Measurements from ENCODE around the gene ZDHHC11B. TPM values are rescaled to one million over a fixed set of nuclear protein-coding genes. Genes with fewer than 3 reads are reported as not detected.

ZDHHC11B gene
- total RNA-seq, 1 experiment from 2014 or later: 1.4 TPM

GRCh38 chr5:757931-758697 lies 26.4 kb downstream of the ZDHHC11B start:
- Histone ChIP-seq H4K8ac (replicated peaks; ENCODE audit: insufficient read length, low read depth, low read length) (no peak overlapping the region), H3K23ac (ENCODE audit: insufficient read length, low read depth, low read length) (no peak overlapping the region), H2BK120ac (ENCODE audit: low read depth, low read length, poor library complexity, severe bottlenecking) (no peak overlapping the region), H4K91ac (ENCODE audit: insufficient read length, low read depth, low read length) (peak overlapping the region; percentile 66), H2AFZ (ENCODE audit: low read length) (no peak overlapping the region), H3K18ac (ENCODE audit: insufficient read length, low read depth, low read length) (peak overlapping the region; percentile 73), H3K27ac (ENCODE audit: insufficient read length, low read depth, low read length) (no peak overlapping the region), H3K4me2 (ENCODE audit: insufficient read depth, insufficient read length, low read length) (no peak overlapping the region), H2BK20ac (ENCODE audit: low read depth, low read length, poor library complexity, severe bottlenecking) (no peak overlapping the region), H2BK15ac (ENCODE audit: low read depth, low read length) (no peak overlapping the region), H3K56ac (ENCODE audit: insufficient read length, low read depth, low read length) (no peak overlapping the region), H2AK5ac (ENCODE audit: insufficient read length, low read length) (no peak overlapping the region), H3K27me3 (ENCODE audit: insufficient read depth, low read length) (no peaks in the 10 kb centered on the region), H3K14ac (ENCODE audit: insufficient read depth, low read length) (peak overlapping the region; percentile 17), H3K4ac (ENCODE audit: low read depth, low read length) (no peak overlapping the region; the same call in 1 of the 2 replicates), H3T11ph (ENCODE audit: low read length) (no peak overlapping the region), H4K5ac (ENCODE audit: insufficient read length, low read depth, low read length) (no peak overlapping the region), H3K79me2 (ENCODE audit: insufficient read depth, low read length) (no peaks in the 10 kb centered on the region), H3K79me1 (ENCODE audit: insufficient read depth, low read depth, low read length, poor library complexity, severe bottlenecking) (no peaks in the 10 kb centered on the region), H3K4me1 (ENCODE audit: insufficient read depth, low read length) (no peaks in the 10 kb centered on the region), H3K9ac (ENCODE audit: extremely low read depth, insufficient read length, low read length) (no peak overlapping the region), H4K20me1 (ENCODE audit: control insufficient read depth, insufficient read depth, insufficient read length) (peaks cover 4% of the 10 kb centered on the region), H2BK12ac (ENCODE audit: insufficient read length, low read depth, low read length) (no peak overlapping the region), H3K23me2 (ENCODE audit: insufficient read length, low read depth, low read length, poor library complexity, severe bottlenecking) (no peaks in the 10 kb centered on the region), H3K9me3 (ENCODE audit: control insufficient read depth, low read depth, low read length) (no peaks in the 10 kb centered on the region), H2BK5ac (ENCODE audit: insufficient read length, low read length) (no peak overlapping the region)
- Mint-ChIP-seq H3K9me3 (no peaks in the 10 kb centered on the region), H3K4me3 (no peak overlapping the region), H3K27me3 (ENCODE audit: low read depth) (peaks cover 10% of the 10 kb centered on the region), H3K27ac (peak overlapping the region in 1 of 3 experiments; percentile 39; a peak in 1 of 7 replicates), H3K36me3 (ENCODE audit: insufficient read depth in 1 of 3, low read depth in 3 of 3) (no peaks in the 10 kb centered on the region), H3K4me1 (peaks cover 0 to 6% of the 10 kb centered on the region in 2 experiments; a peak in 1 of 4 replicates)
- no peak for TF ChIP-seq CTCF (conservative IDR thresholded peaks at IDR 0.05)
- DNase-seq: peak; percentile 60
- whole genome bisulfite sequencing (ENCODE audit: extremely low coverage, insufficient read length, low lambda C conversion rate): no CpG with 5 or more reads among the region's 21 CpGs
